CD4-positive, alpha-beta T cell treated with Interleukin-12 subunit alpha and Interleukin-12 subunit beta, for 1 hour (primary cell): Measurements from ENCODE around the gene NELL1.

Source experiments
- DNase-seq: peaks from one replicate; pipeline ENCODE4 v3.0.0-alpha.2; 2020

The NELL1 gene

GRCh38 chr11:20991471-20991870 is 322.1 kb downstream of the NELL1 start:
- no peak for DNase-seq

DNA sequence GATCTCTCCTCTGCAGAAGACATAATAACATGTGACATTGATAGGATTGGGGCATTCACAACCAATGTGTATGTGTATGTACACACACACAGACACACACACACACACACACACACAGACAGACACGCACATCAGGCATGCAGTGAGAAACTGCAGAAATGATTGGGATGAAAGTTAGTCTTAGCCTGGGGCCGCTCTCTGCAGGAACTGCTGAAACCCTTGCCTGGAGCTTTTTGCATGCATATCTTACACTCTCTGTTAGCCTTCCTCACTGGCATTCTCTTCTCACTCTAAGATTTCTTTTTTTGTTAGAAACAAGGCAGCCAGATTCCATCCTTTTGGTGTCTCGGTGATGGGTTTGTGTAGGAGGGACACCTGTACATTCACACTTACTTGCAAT is 337.9 kb downstream of the NELL1 start:
- no peak for DNase-seq

DNA sequence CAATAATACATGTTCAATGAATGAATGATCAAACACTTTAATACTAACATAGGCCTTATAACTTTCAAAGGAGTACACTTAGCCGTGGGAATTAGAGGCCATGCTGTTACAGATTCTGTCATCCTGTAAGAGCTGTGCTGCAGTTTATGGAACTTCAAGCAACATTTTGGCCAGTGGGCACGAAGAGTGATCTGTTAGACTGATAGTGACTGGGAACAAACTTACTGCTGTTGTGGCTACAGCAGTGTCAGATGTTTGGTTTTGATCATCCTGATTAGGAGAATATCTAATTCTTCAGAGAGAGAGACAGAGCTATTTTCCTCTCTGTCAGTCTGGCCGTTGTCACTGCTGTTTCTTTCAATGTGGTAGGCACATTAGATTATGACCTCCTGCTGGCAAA is 348.9 kb downstream of the NELL1 start:
- DNase-seq = no peak

DNA sequence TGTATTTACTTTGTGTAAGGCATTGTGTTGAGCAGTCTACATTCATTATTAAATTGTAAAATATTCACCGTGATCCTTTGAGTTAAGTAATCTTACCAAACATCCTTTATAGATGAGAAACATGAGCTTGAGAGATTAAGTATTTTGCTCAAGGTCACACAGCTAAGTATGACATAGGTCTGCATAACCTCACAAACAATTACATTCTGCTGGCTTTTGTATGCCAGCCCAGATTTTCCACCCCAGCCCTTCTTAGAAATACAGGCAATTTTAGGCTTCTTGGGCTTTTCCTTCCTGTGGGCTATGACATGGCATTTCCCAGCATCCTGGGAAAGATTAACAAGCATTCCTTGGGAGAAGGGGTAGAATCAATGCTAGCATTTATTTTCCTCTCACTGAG is 357.3 kb downstream of the NELL1 start:
- DNase-seq = no peak

DNA sequence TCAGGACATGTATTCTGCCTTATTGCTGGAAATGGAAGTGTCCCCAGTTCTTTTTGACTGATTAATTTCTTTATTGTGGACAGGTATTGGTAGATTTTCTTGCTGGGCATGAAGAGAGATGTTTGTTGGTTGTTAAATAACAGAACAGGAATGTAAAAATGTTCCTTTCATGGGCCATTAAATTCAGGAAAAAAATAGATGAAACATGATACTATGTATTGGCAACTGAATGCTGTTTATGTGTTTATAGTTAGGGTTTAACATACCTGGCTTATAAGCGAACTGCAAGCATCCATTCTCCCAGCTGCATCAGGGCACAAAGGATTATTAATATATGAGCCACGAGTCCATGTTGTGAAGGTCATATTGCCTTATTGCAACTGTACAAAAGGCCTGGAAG is 368.5 kb downstream of the NELL1 start:
- DNase-seq = no peak

DNA sequence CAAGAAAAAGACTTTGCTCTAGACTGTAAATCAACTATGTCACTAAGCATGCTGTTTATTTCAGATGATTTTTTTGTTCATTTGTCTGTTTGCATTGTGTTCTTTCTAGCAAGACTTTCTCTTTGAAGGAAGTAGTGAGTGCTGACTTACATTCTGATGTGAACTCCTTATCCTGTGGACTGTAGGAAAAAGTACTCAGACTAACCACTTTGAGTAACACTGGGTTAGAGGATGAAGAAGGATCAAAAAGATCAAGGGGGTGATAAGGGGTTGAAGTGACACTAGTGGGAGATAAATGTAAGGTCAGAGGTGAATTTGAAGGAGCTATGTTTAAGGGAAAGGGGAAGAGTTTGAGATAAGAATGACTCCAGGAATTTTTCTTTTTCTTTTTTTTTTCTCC is 369.4 kb downstream of the NELL1 start:
- DNase-seq = no peak

DNA sequence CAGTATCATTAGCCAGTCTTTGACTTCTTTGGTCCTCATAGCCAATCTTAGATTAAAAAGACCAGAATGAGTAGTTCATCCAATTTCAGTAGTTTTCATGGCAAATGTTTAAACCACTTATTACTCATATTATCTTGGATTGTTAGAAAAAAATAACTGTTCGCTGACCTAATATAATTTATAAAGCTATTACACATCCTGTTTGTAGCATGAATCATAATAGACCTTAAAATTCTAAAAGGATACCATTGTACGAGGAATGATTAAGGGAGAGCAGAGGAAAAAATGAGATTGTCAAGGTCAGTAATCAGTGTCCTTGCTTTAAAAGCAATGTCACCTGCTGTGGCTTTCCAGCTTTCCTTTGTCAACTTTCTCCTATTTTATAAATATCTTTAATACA is 371.2 kb downstream of the NELL1 start:
- DNase-seq = no peak

DNA sequence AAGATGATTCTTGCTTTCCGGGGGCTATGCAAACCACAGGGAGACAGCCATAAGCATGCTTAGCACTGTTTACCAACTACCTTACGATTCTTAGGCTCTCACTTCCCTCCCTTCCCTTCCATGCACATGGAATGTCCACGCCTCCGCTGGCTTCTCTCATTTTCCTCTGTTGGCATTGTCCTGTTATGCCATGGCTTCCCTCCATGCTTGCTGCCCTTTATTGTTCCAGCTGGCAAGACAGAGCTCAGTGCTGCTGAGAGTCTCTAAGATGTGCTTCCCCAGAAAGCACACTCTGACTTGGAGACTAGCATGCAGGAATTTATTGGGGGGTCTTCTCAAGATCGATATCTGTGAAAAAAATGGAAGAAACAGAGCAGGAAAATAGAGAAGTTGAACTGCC is 379.2 kb downstream of the NELL1 start:
- no peak for DNase-seq

- DNase-seq = no peak
Observed at GRCh38 chr11:21053466-21053865, 384.1 kb downstream of the NELL1 start.

GRCh38 chr11:21056644-21057043 is 387.3 kb downstream of the NELL1 start:
- DNase-seq = no peak

DNA sequence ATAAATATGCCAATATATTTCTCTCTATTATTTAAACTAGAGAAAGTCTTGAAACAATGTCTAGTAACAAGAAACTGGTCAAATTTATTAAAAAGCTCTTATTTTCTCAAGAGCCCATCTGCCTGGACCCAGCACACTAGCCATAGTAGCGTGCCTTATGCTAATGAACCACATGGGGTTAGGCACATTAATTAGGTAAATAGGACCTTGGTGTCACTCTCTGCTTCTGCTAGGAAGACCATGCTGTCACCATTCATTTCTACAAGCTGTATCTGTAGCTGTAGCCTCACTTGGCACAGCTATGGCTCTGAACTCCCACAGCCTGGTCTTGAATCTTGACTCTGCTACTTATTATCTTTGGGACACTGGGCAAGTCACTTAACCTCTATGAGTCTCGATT is 390.5 kb downstream of the NELL1 start:
- DNase-seq = no peak

- no peak for DNase-seq
Observed at GRCh38 chr11:21066030-21066429, 396.6 kb downstream of the NELL1 start.

DNA sequence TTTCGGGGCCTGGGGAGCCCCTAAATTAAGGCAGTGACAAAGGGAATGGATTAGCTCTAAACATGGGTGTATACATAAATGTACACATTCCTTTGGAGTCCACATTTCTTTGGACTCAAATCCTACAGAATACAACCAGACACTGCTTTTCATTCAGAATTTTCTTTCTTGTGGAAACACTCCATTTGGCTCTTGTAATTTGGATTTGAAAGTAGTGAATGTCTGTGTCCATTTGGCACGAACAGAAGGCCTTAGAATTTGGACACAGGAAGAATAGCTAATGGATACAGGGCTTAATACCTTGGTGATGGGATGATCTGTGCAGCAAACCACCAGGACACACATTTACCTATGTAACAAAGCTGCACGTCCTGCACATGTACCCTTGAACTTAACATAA is 399.5 kb downstream of the NELL1 start:
- no peak for DNase-seq

- DNase-seq = no peak
Observed at GRCh38 chr11:21069909-21070308, 400.5 kb downstream of the NELL1 start.

- no peak for DNase-seq
Observed at GRCh38 chr11:21072558-21072957, 403.2 kb downstream of the NELL1 start.

- no peak for DNase-seq
Observed at GRCh38 chr11:21082853-21083252, 413.5 kb downstream of the NELL1 start.

DNA sequence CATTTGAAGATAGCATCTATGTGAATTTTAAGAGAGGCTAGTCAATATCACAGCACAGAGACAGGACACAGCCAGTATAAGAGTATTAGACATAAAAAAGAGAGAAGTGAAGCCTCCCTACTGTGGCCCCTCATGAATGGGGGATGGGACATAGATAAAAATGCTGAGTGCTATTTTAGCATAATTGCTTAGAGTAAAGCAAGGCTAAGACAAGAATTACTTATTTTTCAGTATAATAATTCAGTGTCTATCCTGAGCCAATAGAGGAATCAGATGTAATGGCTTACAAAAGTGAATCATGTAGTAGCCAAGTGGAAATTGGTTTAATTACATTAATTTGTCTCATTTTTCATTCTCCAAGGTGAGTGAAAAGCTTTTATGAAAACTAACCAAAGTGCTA is 419.5 kb downstream of the NELL1 start:
- DNase-seq = no peak

DNA sequence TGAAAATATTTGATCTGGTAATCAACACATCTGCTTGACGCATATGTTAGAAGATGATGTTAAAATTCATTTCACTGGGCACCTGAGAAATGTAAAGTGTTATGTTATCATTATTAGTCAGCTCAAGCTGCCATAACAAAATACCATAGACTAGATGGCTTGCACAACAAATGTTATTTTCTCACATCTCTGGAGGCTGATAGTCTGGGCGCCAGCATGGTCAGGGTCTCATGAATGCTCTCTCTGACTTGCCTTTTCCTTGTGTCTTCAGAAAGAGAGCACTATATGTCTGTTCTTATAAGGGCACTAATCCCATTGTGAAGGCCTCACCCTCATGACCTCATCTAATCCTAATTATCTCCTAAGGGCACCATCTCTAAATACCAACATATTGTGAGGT is 435.3 kb downstream of the NELL1 start:
- no peak for DNase-seq

- DNase-seq = no peak
Observed at GRCh38 chr11:21105196-21105917, 436.0 kb downstream of the NELL1 start.

- no peak for DNase-seq
Observed at GRCh38 chr11:21109341-21109740, 440.0 kb downstream of the NELL1 start.

DNA sequence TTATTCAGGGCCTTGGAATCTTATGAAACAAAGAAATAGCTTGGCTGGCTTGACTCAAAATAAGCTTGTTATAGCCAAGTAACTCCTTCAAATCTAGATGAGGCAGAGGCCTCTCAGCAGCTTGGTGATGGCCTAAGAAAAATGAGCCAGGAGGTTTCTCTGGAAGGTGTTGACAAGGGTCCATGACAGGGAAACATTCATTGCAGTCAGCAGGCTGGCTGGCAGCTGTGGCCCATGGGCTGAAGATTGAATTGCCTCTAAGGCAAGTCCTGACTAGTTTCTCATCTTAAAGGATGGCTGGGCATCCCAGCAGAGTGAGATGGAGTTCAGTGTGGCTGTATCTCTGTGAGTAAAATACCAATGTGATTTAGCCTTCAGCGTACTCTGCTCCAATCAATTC is 441.0 kb downstream of the NELL1 start:
- no peak for DNase-seq

DNA sequence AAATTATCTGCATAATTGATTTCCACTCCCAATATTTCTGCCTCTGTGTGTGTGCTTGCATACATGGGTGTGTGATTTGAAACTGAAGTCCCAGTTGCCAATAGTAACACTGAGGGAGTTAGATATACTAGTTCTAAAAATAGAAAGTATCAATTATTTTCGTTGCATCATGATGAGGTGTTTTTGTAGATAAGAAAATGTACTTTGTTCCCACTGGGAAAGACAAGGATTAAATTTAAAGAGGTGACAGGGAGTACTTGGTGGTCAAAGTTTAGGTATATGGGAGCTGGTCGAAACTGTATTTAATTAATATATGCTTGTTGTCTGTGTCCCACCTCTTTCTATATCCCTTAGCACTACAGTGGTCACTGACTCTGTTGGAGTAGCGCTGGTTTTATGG is 444.5 kb downstream of the NELL1 start:
- no peak for DNase-seq

DNA sequence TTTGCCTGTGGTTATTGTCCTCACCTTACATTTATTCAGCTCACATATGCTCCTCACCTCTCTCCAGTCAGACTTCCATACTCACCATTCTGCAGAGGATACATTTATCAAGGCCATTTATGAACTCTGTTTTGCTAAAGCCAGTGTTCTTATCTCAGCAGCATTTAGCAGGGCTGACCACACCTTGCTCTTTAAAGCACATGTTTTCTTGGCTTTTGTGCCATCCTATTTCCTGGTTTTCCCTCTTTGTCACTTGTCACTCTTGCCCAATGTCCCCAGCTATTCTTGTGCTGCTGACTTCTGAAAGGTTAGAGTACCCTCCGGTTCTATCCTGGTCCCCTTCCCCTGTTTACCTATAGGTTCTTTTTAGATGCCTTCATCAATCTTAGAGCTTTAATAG is 446.6 kb downstream of the NELL1 start:
- DNase-seq = no peak

- no peak for DNase-seq
Observed at GRCh38 chr11:21119411-21119810, 450.0 kb downstream of the NELL1 start.

- DNase-seq = no peak
Observed at GRCh38 chr11:21121991-21122390, 452.6 kb downstream of the NELL1 start.

GRCh38 chr11:21122523-21122922 is 453.1 kb downstream of the NELL1 start:
- no peak for DNase-seq
